ENCODE results near the gene ADAT3. TPM values are rescaled to one million over a fixed set of nuclear protein-coding genes. Genes with fewer than 3 reads are reported as not detected.
"Not testable (repeated sequence)": the region's sequence is repeated elsewhere in the genome, so short reads cannot be mapped to it uniquely, and the experiment has no call there.

The ADAT3 gene
- polyA plus RNA-seq, 1 donor, result 2.8 TPM

DNA sequence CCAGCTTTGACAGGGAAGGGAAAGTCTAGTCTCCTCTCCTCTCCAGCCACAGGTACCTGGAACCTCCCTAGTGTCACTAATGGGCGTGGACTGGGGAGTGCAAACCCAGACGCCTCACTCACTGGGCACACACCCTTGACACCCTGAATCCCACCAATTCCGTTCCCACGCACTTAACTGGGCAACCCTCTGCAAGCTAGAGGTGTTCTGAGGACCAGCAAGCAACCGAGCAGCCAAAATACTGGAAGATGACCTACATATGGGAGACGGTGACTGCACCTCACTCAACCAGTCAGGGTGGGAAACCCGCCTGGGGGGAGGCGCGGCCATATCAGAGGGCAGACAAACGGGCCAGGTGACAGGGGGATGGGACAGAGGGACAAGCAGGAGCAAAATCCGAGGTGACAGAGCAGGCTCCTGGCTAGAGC lies 20.9 kb upstream of the ADAT3 start:
- DNase-seq, result no peak

DNA sequence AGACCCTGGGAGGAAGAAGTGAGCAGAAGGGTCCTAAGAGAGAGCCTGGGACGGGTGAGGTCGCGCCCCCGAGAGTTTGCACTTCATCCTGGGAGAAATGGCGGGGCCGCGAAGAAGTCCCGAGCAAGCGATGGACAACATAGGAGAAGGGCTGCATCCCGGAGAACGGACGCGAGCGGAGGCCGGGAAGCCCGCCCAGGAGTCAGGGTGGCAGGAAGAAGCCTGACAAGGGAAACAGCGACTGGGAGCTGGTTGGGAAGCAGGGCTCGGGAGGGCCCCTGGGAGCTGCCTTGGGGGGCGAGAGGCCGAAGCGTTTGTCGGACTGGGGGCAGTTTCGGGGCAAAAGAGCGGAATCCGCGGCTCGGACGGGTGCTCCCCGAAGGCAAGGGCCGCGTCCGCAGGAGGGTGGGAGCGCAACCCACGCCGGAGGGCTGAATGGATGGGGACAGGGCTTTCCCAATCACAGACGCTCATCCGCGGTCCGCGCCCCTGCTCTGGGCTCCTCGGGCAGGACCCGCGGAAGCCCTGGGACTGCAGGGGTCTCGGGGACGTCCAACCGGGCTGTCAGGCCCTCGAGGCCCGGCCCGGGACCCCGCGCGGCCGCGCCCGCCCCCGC lies 20.4 kb upstream of the ADAT3 start:
- DNase-seq, result no peak

DNA sequence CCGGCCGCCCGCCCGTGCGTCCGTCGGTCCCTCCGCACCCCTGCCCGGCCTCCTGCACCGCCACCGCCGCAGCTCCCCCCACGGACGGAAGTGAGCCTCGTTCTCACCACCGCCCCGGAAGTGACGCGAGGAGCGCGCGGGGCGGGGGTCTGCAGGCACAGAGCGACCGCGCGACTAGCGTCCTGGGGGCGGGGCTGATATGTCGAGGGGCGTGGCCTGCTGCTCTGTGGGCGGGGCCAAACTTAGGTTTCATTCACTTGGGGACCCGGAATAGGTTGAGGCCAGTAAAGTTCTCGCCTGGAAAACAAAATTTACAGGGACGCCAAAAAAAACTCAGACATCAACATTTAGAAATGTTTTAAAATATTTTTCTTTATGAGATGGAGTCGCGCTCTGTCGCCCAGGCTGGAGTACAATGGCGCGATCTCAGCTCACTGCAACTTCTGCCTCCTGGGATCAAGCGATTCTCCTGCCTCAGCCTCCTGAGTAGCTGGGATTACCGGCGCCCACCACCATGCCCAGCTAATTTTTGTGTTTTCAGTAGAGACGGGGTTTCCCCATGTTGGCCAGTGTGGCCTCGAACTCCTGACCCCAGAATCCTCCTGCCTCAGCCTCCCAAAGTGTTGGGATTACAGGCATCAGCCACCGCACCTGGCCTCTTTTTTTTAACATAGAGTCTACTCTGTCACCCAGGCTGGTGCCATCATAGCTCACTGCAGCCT lies 19.6 kb upstream of the ADAT3 start, which contains the start of gene ABHD17A:
Gene ABHD17A, minus strand, starts transcription at position 99 of the 722 bp plus-strand sequence. CDS start 3,930 bp downstream, outside the sequence.
- DNase-seq, result peak; percentile 96

DNA sequence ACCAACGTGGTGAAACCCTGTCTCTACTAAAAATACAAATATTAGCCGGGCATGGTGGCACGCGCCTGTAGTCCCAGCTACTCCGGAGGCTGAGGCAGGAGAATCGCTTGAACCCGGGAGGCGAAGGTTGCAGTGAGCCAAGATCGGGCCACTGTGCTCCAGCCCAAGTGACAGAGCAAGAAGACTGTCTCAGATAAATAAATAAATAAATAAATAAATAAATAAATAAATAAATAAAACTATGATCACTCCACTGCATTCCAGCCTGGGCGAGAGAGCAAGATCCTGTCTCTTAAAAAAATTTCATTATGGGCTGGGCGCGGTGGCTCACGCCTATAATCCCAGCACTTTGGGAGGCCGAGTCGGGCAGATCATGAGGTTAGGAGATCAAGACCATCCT lies 18.8 kb upstream of the ADAT3 start:
- DNase-seq, result not testable (repeated sequence)

DNA sequence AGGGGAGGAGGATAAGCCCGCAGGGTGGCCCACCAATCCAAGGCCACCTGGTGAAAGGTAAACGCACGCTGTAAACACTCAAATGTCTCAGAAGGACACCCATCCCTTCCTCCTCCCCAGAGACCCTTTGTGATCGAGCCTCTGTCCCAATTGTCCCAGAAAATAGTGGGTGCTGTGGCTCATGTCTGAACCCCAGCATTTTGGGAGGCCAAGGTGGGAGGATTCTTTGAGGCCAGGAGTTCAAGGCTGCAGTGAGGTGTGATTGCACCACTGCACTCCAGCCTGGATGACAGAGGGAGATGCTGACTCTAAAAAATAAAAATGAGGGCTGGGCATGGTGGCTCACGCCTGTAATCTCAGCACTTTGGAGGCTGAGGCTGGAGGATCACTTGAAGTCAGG lies 16.8 kb upstream of the ADAT3 start:
- DNase-seq, result no peak

DNA sequence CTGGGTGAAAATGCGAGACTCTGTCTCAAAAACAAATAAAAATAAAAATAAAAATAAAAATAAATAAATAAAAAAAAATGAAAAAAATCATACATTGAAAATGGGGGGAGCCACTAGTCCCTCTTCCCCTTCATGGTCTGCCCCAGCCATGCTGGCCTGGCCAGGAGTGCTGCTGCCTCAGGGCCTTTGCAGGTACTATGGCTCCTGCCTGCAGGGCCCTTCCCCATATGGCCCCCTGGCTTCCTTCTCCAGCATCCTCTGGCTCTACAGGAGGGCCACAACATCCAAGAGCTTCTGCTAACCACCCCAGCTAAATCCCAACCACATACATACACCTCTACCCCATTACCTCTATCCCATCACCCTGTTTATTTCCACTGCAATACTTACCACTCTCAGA lies 15.3 kb upstream of the ADAT3 start:
- no peak for DNase-seq

DNA sequence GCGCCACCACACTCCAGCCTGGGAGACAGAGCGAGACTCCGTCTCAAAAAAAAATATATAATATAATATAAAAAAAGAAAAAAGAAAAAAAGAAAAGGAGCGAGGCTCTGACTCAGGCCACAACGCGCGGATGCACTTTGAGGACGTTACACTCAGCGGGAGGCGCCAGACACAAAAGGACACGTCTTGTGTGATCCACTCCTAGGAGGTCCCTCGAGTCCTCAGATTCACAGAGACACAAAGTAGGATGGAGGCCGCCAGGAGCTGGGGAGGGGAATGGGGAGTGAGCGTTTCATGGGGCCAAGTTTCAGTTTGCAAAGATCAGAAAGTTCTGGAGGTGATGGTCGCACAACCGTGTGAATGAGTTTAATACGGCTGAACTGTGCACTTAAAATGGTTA lies 11.4 kb upstream of the ADAT3 start:
- no peak for DNase-seq

DNA sequence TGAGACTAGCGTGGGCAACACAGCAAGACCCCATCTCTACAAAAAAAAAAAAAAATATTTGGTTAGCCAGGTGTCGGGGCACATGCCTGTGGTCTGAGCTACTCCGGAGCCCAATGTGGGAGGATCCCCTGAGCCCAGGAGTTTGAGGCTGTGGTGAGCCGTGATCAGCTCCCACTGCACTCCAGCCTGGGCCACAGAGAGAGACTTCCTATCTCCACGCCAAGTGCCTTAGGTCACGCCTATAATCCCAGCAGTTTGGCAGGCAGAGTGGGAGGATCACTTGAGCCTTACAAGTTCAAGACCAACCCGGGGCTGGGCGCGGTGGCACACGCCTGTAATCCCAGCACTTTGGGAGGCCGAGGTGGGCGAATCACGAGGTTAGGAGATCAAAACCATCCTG lies 8.7 kb upstream of the ADAT3 start:
- DNase-seq, result no peak

DNA sequence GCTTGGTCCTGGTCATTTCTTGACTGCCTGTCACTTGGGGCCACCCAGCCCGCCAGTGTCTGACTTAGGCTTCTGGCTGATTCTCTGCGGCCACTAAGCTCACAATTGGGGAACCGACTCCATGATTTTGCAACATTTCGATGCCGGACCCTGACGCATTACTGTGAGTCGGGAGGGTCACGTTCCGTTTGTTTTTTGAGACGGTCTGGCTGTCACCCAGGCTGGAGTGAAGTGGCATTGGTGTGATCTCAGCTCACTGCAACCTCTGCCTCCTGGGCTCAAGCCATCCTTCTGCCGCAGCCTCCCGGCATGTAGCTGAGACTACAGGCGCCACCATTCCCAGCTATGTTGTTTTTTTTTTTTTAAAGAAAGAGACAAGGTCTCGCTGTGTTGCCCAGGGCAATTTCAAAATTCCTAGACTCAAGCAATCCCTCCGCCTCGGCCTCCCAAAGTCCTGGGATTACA lies 3.2 kb upstream of the ADAT3 start:
- no peak for DNase-seq

DNA sequence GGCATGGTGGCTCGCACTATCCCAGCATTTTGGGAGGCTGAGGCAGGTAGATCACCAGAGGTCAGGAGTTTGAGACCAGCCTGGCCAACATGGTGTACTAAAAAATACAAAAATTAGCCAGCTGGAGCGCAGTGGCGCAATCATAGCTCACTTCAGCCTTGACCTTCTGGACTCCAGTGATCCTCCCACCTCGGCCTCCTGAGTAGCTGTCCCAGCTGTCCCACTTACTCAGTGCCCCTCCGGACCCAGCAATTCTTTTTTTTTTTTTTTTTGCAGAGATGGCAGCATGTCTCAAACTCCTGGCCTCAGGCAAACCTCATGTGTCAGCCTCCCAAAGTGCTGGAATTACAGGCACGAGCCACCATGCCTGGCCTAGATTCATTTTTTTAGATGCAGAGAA lies 2.3 kb upstream of the ADAT3 start:
- DNase-seq, result no peak

DNA sequence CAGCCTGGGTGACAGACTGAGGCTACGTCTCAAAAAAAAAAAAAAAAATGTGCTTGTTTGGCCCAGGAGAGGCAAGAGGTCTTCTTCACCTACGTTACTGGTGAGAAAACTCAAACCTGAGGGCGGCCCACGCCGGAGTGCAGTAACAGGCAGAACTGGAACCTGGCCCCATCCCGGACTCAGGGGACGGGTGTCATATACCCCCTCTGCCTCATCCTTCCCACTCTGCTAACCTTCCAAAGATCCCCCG lies 414 bp upstream of the ADAT3 start:
- DNase-seq, result no peak

DNA sequence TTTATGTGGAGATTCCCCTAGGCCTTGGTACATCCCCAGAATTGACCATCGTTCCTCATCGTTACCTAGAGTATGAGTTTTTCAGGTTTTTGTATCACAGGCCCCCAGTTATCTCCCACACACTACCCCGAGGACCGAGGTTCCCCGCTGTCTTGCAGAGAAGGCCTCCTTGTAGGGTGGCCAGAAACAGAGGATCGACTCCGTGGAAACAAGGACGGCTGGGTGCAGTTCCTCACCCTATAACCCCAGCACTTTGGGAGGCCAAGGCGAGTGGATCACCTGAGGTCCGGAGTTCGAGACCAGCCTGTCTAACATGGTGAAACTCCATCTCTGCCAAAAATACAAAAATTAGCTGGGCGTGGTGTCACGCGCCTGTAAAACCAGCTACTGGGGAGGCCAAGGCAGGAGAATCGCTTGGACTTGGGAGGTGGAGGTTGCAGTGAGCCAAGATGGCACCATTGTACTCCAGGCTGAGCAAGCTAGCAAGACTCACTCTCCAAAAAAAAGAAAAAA lies 720 bp downstream of the ADAT3 start:
- DNase-seq, result no peak

DNA sequence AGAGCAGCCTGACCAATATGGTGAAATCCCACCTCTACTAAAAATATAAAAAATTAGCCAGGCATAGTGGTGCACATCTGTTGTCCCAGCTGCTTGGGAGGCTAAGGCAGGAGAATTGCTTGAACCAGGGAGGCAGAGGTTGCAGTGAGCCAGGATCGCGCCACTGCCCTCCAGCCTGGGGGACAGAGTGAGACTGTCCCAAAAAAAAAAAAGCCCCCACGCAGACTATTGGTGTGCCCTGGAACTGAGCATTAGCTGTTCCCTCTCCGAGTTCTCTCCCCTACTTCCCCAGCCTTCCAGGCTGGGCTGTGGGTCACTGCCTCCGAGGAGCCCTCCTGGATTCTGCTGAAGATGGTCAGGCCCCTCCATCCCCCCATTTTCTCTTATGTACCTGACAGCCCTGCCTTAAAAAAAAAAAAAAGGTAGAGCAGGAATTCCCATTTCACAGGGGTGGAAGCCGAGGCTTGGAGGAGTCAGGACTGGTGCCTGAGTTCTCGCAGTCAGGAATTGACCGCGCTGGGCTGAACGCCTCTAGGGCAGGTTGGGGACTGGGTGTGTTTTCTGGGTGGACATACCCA lies 1.9 kb downstream of the ADAT3 start:
- no peak for DNase-seq

DNA sequence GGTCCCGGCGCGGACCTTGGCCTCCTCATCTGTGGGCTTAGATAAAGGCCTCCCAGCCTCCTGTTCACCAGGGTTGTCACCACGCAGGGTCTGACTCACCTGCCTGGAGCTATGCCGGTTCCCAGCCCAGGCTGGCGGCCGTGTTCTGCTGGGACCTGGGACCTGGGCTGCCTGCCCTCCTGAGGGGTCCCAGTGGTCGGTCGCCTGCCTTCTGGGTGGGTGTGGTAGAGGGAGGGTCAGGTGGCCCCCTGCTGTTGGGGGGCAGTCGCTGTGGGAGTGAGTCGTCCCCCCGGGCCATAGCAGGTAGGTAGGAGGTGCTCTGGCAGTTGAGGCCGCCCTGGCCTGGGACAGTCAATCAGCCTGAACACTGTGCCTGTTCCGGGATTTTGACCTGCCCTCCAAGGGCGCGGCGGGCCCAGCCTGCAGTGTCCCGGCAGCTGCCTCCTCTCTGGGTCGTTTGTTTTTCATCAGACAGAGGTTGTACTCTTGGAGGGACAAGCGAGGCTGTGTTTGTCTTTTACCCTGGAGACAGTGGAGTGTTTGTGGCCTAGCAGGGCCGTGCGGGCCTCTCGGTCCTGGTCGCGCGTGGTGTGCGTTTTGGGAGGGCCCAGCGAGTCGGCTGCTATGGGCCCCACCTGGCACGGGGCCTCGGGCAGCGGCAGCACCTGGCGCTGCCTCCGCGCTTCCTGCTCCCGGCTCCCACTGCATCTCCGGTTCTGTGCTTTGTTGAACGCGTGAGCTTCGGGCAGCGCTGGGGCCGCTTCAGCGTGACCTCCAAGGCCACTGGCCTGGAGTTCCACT lies 2.6 kb downstream of the ADAT3 start:
- no peak for DNase-seq

DNA sequence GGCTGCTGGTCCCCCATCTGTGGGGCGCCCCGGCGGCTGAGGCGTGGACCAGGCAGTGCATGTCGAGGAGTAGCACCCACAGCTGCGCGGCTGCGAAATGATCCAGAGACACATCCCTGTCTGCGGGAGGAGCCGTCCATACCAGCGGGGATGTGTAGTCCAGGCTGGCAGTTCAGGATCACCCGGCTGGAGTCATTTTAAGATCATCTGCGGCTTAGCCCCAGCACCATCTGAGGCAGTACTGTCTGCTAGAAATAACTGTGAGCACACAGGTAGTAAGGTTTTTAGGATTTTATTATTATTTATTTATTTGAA lies 3.1 kb downstream of the ADAT3 start:
- no peak for DNase-seq

DNA sequence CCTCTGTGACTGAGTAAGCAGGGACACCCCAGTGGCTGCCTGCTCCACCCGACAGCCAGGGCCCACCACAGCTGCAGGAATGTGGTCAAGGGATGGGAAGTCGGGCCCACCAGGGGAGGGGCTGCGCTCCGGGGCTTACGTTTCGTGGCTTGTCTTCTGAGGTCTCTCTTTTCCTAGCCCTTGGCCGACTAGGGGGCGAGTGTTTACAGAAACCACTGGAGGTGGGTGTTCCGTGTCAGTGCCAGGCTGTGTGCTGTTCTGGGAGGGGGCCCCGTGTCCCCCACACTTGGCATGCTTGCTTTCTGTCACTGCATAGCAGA lies 4.5 kb downstream of the ADAT3 start:
- DNase-seq, result no peak

DNA sequence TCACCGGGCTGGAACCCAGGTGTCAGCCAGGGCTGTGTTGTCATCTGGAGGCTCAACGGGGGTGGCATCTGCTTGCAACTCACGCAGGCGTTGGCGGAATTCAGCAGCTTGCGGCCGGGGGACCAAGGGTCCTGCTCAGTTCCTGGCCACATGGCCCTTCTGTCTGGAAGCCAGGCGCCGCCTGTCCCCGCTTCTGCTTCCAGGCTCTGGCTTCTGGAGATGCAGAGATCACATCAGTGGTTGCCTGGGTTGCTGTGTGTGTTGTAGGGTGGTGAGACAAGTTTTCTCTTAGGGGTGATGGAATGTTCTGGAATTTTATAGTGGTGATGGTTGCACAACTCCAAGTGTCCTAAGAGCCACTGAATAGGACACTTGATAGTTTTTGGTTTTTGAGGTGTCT lies 5.0 kb downstream of the ADAT3 start:
- DNase-seq, result no peak

DNA sequence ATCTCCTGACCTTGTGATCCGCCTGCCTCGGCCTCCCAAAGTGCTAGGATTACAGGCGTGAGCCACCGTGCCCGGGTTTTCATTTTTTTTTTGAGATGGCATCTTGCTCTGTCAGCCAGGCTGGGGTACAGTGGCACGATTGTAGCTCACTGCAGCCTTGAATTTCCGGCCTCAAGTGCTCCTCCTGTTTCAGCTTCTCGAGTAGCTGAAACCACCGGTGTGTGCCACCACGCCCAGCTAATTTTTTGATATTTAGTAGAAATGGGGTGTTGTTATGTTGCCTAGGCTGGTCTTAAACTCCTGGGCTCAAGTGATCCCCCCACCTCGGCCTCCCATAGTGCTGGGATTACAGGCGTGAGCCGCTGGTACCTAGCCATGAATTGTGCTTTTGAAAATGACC lies 5.9 kb downstream of the ADAT3 start:
- DNase-seq, result no peak

DNA sequence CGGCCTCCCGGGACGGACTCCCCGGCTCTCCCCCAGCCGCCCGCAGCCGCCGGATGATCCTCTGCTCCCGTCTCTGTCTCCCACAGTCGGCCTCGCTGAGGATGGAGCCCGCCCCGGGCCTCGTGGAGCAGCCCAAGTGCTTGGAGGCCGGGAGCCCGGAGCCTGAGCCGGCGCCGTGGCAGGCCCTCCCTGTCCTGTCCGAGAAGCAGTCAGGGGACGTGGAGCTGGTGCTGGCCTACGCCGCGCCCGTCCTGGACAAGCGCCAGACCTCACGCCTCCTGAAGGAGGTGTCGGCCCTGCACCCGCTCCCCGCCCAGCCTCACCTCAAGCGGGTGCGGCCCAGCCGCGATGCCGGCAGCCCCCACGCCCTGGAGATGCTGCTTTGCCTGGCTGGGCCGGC lies 6.8 kb downstream of the ADAT3 start:
- no peak for DNase-seq

DNA sequence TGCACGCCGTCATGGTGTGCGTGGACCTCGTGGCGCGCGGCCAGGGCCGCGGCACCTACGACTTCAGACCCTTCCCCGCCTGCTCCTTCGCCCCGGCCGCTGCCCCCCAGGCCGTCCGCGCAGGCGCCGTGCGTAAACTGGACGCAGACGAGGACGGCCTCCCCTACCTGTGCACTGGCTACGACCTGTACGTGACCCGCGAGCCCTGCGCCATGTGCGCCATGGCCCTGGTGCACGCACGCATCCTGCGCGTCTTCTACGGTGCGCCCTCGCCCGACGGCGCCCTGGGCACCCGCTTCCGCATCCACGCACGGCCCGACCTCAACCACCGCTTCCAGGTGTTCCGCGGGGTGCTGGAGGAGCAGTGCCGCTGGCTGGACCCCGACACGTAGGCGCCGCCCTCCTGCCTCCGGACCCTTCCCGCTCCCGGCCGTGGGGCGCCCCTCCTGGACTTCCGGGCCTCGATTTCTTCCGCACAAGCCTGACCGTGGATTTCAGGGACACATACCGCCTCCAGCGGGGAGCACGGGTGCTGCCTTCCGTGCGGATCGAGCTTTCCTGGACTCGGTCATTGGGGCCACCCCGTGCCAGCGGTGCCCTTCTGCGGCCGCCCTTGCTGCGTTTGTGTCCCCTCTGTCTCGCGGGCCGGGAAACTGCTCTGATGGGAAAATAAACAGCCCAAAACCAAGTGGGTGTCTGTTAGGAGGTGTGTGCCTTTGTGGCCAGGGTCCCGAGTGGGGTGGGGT lies 7.7 kb downstream of the ADAT3 start:
- DNase-seq, result no peak

DNA sequence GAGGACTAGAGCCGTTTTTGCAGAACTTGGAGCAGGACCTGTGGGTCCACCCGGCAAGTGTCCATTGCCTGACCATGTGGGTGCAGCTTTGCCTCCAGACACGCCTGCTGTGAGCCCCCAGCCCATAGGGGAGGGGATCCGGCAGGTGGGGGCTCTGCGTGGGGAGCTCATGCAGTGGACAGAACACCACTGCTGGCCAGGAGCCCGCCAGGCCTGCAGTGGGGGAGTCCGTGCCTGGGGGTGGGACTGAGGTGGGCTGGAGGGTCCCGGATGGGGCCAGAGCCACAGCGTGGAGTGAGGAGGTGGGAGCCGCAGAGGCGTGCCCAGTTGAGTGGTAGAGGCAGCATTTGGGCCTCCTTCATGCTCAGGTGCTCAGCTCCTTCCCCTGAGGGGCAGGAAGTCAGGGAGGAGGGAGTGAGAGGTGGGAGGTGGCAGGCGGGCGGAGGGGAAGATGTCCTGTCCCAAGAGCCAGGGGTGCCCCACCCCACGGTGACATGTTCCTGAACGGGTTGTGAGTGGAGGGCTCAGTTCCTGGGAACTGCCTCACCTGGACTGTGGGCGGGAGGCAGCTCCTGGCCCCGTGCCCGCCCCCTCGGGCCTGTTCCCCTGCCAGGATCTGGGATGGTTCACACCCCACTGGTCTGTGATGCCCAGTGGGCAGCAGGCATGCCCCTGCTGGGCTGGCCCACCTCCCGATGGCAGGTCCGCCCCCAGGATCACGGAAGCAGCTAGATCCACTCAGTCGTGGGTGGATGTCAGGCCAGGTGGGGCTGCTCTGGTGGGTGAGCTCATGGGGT lies 8.8 kb downstream of the ADAT3 start:
- no peak for DNase-seq

DNA sequence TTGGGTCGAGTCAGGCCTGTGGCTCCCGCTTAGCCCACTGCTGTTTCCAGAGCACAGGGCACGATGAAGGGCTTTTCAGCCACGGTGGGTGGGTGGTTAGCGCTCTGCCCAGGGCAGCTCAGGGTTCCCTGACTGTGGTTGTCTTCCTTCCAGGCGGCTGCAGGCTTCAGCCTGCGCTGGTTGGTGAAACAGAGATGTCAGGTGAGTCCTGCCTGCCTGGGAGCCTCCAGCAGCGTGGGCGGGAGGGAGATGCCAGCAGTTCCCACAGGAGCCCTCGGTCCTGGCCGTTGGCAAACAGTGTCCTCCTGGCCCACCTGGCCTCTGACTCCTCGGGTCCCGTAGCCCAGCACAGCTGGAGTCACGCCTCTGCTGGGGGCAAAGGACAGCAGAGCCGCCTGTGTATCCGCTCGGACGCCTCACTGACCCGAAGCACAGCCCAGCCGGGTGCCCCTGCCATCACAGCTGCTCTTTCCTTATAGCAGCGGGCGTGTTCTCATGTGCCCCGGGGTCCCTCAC lies 9.7 kb downstream of the ADAT3 start:
- DNase-seq, result no peak

Measured in hindlimb muscle (tissue), 1 donor.